Spleen (tissue), 7 donors: ENCODE data around the gene COPS9.

Experiments used
- POLR2A ChIP-seq, 3 donors: fragments of 450-650 bp; IDR thresholded peaks; one replicate each; pipeline ENCODE4 v1.5.1; 2017; ENCODE audit warnings: antibody characterized with exemption in 3 of 3, mild to moderate bottlenecking in 1 of 3
- POLR2AphosphoS5 ChIP-seq, 3 donors: sonication (generic); formaldehyde crosslinking; IDR thresholded peaks; one replicate each; pipeline ENCODE4 v1.5.1; 2017; ENCODE audit warnings: antibody characterized with exemption in 3 of 3
- TF ChIP-seq, protein P1 (sequence below), 11 experiments: fragments of 200-600 bp in 7 of 11; fragments of 450-650 bp in 4 of 11; sonication (generic) in 4 of 11; IDR thresholded peaks in 8 of 11; conservative IDR thresholded peaks in 3 of 11; 1 replicate in 7 of 11; 2 replicates in 4 of 11; pipeline versions ENCODE4 v1.4.0 to v1.8.0; 2016 to 2021; ENCODE audit warnings: antibody characterized with exemption in 11 of 11, inconsistent platforms in 4 of 11, mild to moderate bottlenecking in 1 of 11
- donor health status: DM: no; HTN: no; CAD: no; lungs with moderate emphysema.
- donor health status: DM: no; HTN: no; CAD: no.
- donor health status: DM: no; HTN: no; CAD: no.

DNA sequence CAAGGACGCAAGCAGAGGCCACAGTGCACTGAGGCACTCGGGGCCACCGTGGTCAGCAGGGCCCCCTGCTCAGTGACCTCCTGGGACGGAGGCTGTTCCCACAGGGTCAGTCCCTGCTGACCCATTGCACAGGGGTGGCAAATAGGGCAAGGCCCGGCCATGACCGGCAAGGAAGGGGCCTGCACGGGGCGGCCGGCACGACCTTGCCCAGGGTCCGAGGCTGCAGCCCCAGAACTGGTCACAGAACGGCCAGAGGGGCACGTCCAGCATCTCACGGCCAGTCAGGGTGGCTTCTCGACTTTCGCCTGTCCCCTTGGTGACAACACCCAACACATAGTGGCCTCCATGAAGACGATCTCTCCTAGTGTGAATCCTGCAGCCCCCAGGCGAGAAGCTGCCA is 31.9 kb upstream of the COPS9 start:
- TF ChIP-seq, protein P1, sequence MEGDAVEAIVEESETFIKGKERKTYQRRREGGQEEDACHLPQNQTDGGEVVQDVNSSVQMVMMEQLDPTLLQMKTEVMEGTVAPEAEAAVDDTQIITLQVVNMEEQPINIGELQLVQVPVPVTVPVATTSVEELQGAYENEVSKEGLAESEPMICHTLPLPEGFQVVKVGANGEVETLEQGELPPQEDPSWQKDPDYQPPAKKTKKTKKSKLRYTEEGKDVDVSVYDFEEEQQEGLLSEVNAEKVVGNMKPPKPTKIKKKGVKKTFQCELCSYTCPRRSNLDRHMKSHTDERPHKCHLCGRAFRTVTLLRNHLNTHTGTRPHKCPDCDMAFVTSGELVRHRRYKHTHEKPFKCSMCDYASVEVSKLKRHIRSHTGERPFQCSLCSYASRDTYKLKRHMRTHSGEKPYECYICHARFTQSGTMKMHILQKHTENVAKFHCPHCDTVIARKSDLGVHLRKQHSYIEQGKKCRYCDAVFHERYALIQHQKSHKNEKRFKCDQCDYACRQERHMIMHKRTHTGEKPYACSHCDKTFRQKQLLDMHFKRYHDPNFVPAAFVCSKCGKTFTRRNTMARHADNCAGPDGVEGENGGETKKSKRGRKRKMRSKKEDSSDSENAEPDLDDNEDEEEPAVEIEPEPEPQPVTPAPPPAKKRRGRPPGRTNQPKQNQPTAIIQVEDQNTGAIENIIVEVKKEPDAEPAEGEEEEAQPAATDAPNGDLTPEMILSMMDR (IDR thresholded peaks at IDR 0.05 in 8 of 11, conservative IDR thresholded peaks at IDR 0.05 in 3 of 11), result no peak
- TF ChIP-seq POLR2A (IDR thresholded peaks at IDR 0.05), result no peak
- no peak for TF ChIP-seq POLR2AphosphoS5 (IDR thresholded peaks at IDR 0.05)
